Kidney (tissue), 14 donors: ENCODE results near the gene LMBR1. TPM values are rescaled to one million over a fixed set of nuclear protein-coding genes. Genes with fewer than 3 reads are reported as not detected.

ENCODE experiments used
- DNase-seq, 5 donors: peaks; one replicate each; pipeline ENCODE4 v3.0.0-alpha.2; 2013 to 2020
- FAIRE-seq: peaks from 2 replicates; lab custom pipeline; 2012; peaks lifted over from hg19 to GRCh38; lab: Jason Lieb, UNC
- H3K27ac ChIP-seq, 2 donors: one replicate each; pipeline ENCODE4 v1.7.0; 2013; ENCODE audit warnings: low read depth in 2 of 2, low read length in 2 of 2, inconsistent platforms in 1 of 2
- H3K27me3 ChIP-seq: one replicate; pipeline ENCODE4 v1.7.1; 2013; ENCODE audit warnings: low read length, inconsistent platforms; ENCODE audit not compliant: control insufficient read depth, insufficient read depth
- H3K36me3 ChIP-seq, 3 donors: one replicate each; pipeline versions ENCODE4 v1.7.0 to v1.7.1; 2013; ENCODE audit warnings: low read length in 3 of 3, control low read depth in 1 of 3, inconsistent platforms in 1 of 3; ENCODE audit not compliant: insufficient read depth in 3 of 3, control insufficient read depth in 2 of 3
- H3K4me1 ChIP-seq, 3 donors: one replicate each; pipeline versions ENCODE4 v1.7.0 to v1.7.1; 2013; ENCODE audit warnings: low read length in 3 of 3, inconsistent platforms in 1 of 3, low read depth in 1 of 3; ENCODE audit not compliant: control insufficient read depth in 2 of 3, insufficient read depth in 2 of 3
- H3K4me3 ChIP-seq, 3 donors: one replicate each; pipeline versions ENCODE4 v1.7.0 to v1.8.1; 2013; ENCODE audit warnings: low read length in 3 of 3, control low read depth in 1 of 3, inconsistent platforms in 1 of 3
- H3K9ac ChIP-seq, 3 donors: one replicate each; pipeline versions ENCODE4 v1.7.0 to v1.7.1; 2013; ENCODE audit warnings: low read length in 3 of 3, control low read depth in 1 of 3, inconsistent platforms in 1 of 3
- H3K9me3 ChIP-seq, 3 donors: one replicate each; pipeline versions ENCODE4 v1.7.0 to v1.7.1; 2013; ENCODE audit warnings: low read length in 3 of 3, control low read depth in 1 of 3, inconsistent platforms in 1 of 3; ENCODE audit not compliant: control insufficient read depth in 2 of 3, insufficient read depth in 1 of 3
- intact Hi-C: fragments of 100-400 bp; cut with DNase I; formaldehyde crosslinking; loops from one replicate; pipeline ENCODE4 v1.11.1; 2022
- polyA plus RNA-seq: library from polyadenylated mRNA; stranded (reverse); fragments of 350-450 nt; fragmentation: Illumina TruSeq; extraction: RNeasy Lipid Tissue Mini Kit (QIAGEN cat#74804); gene quantifications from one replicate; pipeline ENCODE4 v1.2.3, GENCODE V29; 2014; ENCODE audit warnings: low read depth, low replicate concordance; ENCODE audit not compliant: insufficient read depth
- total RNA-seq: library from RNA; stranded (reverse); fragmentation: NEBNext Ultra II Directional; extraction: Animal tissue kit (Norgen Biotek cat#: 25700); gene quantifications from one replicate; pipeline ENCODE4 v1.2.1, GENCODE V29; 2021
- TF ChIP-seq, protein P1 (sequence below): IDR thresholded peaks from 3 replicates; pipeline ENCODE4 v1.5.1; 2012; ENCODE audit warnings: mild to moderate bottlenecking, moderate library complexity, borderline replicate concordance; ENCODE audit not compliant: insufficient read depth; ENCODE audit errors: extremely low read depth
- donor health status: control.
- donor health status: control.
- donor health status: control.
- donor health status: control.
- donor health status: control.
- donor health status: DM: yes; HTN: yes; CAD: no.
- donor health status: Normal renal cell carcinoma (clear cell type).

The LMBR1 gene
- total and polyA plus RNA-seq, 2 donors from 2014 or later: 19.6 to 82.6 TPM

DNA sequence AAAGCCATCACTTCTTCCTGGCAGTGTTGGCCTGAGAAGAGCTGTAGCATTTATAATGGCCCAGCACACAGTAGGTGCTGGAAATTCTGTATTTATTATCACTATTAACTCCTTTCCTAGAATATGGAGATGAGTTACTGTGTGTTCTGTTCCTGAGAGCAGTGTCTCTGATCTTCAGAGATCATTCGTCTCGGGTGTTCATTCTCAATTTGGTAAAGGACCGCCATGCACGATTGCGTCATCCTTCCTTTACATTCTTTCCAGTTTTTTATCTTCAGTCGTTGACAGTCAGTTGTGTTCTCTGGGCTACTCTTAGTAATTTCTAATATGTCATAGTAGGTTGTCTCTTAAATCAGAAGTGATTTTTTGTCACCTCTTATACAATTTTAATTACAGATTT lies 233.8 kb downstream of the LMBR1 start:
- intact Hi-C loops: no loop called here

DNA sequence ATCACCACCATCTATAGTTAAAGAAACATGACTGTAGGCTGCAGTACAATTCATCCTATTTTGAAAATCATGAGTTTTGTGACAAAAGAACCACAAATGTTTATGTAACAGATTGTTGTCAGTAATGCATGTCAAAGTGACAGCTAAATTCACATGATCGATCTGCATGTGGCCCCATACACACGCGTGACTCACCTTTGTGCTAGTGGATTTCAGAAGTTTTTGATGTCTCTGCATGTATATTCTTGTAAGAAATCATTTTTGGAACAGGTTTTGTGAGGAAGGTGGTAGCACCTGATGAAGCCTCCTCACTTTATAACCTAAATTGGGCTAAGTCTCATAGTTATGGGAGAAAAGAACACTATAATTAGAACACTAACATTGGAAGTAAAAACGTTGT lies 235.3 kb downstream of the LMBR1 start:
- FAIRE-seq: no peak
- intact Hi-C loops: no loop called here
- H3K4me3 ChIP-seq: no peak overlapping the region

More for the DNA sequence above, 233.8 kb downstream of the LMBR1 start:
- Histone ChIP-seq H3K4me1 (no peaks in the 10 kb centered on the region), H3K27ac (no peak overlapping the region), H3K36me3 (no peaks in the 10 kb centered on the region), H3K4me3 (no peak overlapping the region), H3K9me3 (no peaks in the 10 kb centered on the region), H3K27me3 (no peaks in the 10 kb centered on the region), H3K9ac (no peak overlapping the region)
- TF ChIP-seq, protein P1, sequence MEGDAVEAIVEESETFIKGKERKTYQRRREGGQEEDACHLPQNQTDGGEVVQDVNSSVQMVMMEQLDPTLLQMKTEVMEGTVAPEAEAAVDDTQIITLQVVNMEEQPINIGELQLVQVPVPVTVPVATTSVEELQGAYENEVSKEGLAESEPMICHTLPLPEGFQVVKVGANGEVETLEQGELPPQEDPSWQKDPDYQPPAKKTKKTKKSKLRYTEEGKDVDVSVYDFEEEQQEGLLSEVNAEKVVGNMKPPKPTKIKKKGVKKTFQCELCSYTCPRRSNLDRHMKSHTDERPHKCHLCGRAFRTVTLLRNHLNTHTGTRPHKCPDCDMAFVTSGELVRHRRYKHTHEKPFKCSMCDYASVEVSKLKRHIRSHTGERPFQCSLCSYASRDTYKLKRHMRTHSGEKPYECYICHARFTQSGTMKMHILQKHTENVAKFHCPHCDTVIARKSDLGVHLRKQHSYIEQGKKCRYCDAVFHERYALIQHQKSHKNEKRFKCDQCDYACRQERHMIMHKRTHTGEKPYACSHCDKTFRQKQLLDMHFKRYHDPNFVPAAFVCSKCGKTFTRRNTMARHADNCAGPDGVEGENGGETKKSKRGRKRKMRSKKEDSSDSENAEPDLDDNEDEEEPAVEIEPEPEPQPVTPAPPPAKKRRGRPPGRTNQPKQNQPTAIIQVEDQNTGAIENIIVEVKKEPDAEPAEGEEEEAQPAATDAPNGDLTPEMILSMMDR: no peak
- no peak for FAIRE-seq
- no peak for DNase-seq

DNA sequence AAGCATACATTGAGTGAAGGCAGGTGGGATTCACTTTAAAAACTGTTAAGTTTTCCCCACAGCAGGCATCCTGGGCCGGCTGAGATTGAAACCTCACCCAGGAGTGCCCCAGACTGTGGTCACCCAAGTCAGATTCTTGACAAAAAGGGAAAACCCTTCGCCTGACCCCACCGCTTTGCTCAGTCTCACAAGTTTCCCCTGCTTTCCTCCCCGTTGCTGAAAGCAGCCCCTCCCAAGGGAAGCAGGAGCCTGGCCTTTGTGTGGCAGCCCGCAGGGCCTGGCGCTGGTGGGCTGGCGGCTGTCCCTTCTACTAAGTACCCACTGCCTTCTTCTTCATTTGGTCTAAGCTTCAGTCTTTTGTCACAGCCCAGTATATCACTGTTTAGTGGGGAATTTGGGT lies 236.4 kb downstream of the LMBR1 start:
- no peak for FAIRE-seq
- TF ChIP-seq, protein P1: no peak
- Histone ChIP-seq H3K36me3 (no peaks in the 10 kb centered on the region), H3K4me1 (no peaks in the 10 kb centered on the region), H3K27ac (no peak overlapping the region), H3K27me3 (no peaks in the 10 kb centered on the region), H3K9me3 (no peaks in the 10 kb centered on the region), H3K9ac (no peak overlapping the region), H3K4me3 (no peak overlapping the region)
- peak in 1 of 5 donors; percentile 43 for DNase-seq
- intact Hi-C loops: no loop called here

More for the DNA sequence above, 235.3 kb downstream of the LMBR1 start:
- TF ChIP-seq, protein P1: no peak
- Histone ChIP-seq H3K4me1 (no peaks in the 10 kb centered on the region), H3K9ac (no peak overlapping the region), H3K27me3 (no peaks in the 10 kb centered on the region), H3K36me3 (no peaks in the 10 kb centered on the region), H3K9me3 (no peaks in the 10 kb centered on the region), H3K27ac (no peak overlapping the region)
- DNase-seq: no peak

DNA sequence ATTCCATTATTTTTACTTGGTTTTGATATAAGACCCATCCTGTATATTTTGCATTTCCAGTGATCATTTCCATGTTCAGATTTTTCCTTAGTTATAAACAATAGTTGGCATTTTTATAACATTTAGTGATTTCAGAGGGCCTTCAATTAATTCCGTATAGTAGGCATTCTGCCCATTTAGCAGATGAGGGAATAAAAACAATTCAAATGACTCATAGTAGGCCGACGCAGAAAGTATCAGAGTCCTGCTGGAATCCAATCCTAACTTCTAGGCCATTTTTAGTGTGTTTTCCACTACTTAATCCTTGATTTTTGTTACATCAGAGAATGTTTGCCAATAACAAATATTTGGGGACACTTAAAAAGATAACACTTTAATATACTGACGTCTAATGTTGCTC lies 237.0 kb downstream of the LMBR1 start:
- TF ChIP-seq, protein P1: no peak

More for the DNA sequence above, 237.0 kb downstream of the LMBR1 start:
- Histone ChIP-seq H3K9ac (no peak overlapping the region), H3K4me1 (no peaks in the 10 kb centered on the region), H3K27ac (no peak overlapping the region), H3K36me3 (no peaks in the 10 kb centered on the region), H3K4me3 (no peak overlapping the region), H3K27me3 (no peaks in the 10 kb centered on the region), H3K9me3 (no peaks in the 10 kb centered on the region)
- DNase-seq (no peak), FAIRE-seq (no peak)
- intact Hi-C loops: no loop called here
